Sigmoid colon (tissue), 7 donors: ENCODE results near the gene MSTN. TPM values are rescaled to one million over a fixed set of nuclear protein-coding genes. Genes with fewer than 3 reads are reported as not detected.
A peak's percentile ranks its signal among the peaks of the same experiment; 100 is the strongest.
"Not testable (repeated sequence)": the region's sequence is repeated elsewhere in the genome, so short reads cannot be mapped to it uniquely, and the experiment has no call there.

ENCODE experiments used
- DNase-seq: peaks from one replicate; pipeline ENCODE4 v3.0.0-alpha.2; 2019
- H3K27ac ChIP-seq, 4 donors: fragments of 200-600 bp; sonication (generic); one replicate each; pipeline ENCODE4 v1.5.1; 2016 to 2019; ENCODE audit warnings: mild to moderate bottlenecking in 1 of 4
- H3K27me3 ChIP-seq, 3 donors: fragments of 200-600 bp; sonication (generic); one replicate each; pipeline ENCODE4 v1.5.1; 2019; ENCODE audit warnings: mild to moderate bottlenecking in 1 of 3
- H3K36me3 ChIP-seq, 4 donors: fragments of 200-600 bp; sonication (generic); one replicate each; pipeline ENCODE4 v1.5.1; 2016 to 2019
- H3K4me1 ChIP-seq, 4 donors: fragments of 200-600 bp; sonication (generic); one replicate each; pipeline ENCODE4 v1.5.1; 2017 to 2019
- H3K4me3 ChIP-seq, 4 donors: fragments of 200-600 bp; sonication (generic); one replicate each; pipeline ENCODE4 v1.5.1; 2017 to 2019; ENCODE audit warnings: mild to moderate bottlenecking in 2 of 4, moderate library complexity in 1 of 4
- H3K9me3 ChIP-seq, 4 donors: fragments of 200-600 bp in 3 of 4; sonication (generic) in 3 of 4; one replicate each; pipeline versions ENCODE4 v1.5.1 to v1.6.1; 2013 to 2019
- CTCF ChIP-seq, 4 experiments: fragments of 450-650 bp in 3 of 4; fragments of 200-600 bp in 1 of 4; IDR thresholded peaks; one replicate each; pipeline ENCODE4 v1.5.1; 2016 to 2019; ENCODE audit warnings: antibody characterized with exemption in 4 of 4, mild to moderate bottlenecking in 3 of 4, moderate library complexity in 2 of 4
- EP300 ChIP-seq, 4 donors: sonication (generic); formaldehyde crosslinking; IDR thresholded peaks; one replicate each; pipeline ENCODE4 v1.6.1; 2017; ENCODE audit warnings: antibody characterized with exemption in 4 of 4
- POLR2A ChIP-seq, 2 donors: fragments of 450-650 bp; IDR thresholded peaks; one replicate each; pipeline ENCODE4 v1.6.1; 2016; ENCODE audit warnings: antibody characterized with exemption in 2 of 2, mild to moderate bottlenecking in 2 of 2, moderate library complexity in 2 of 2
- POLR2AphosphoS5 ChIP-seq, 4 donors: sonication (generic); formaldehyde crosslinking; IDR thresholded peaks; one replicate each; pipeline ENCODE4 v1.6.1; 2017; ENCODE audit warnings: antibody characterized with exemption in 4 of 4
- WGBS, 2 donors: extraction: QIAGEN DNeasy Blood & Tissue Kit; methylation state at CpG; one replicate each; pipeline ENCODE4 v1.1.7; 2013; 5-methylcytosine and 5-hydroxymethylcytosine counted together
- intact Hi-C: fragments of 100-400 bp; cut with DNase I; formaldehyde crosslinking; loops from one replicate; pipeline ENCODE4 v1.15.1; 2023
- polyA plus RNA-seq, 3 donors: library from polyadenylated mRNA; stranded (reverse); fragments of 200-250 nt; gene quantifications; one replicate each; pipeline ENCODE4 v1.2.3, GENCODE V29; 2013
- total RNA-seq, 4 donors: library from RNA; depleted of rRNA; stranded (reverse); fragments of >200 nt; gene quantifications; one replicate each; pipeline ENCODE4 v1.1.0, GENCODE V29; 2016
- donor health status: healthy with polysubstance abuse.
- donor health status: Bipolar disorder and iron deficiency.
- donor health status: healthy.

Gene MSTN
- total and polyA plus RNA-seq, 7 donors: 0.13 to 0.83 (median 0.41) TPM; not detected in 2

- Histone ChIP-seq H3K4me3 (no peak overlapping the region), H3K27me3 (no peaks in the 10 kb centered on the region), H3K9me3 (no peaks in the 10 kb centered on the region), H3K36me3 (no peaks in the 10 kb centered on the region), H3K4me1 (no peaks in the 10 kb centered on the region), H3K27ac (no peak overlapping the region)
- TF ChIP-seq POLR2AphosphoS5 (IDR thresholded peaks at IDR 0.05): no peak
- TF ChIP-seq EP300 (IDR thresholded peaks at IDR 0.05): no peak
- no peak for TF ChIP-seq POLR2A (IDR thresholded peaks at IDR 0.05)
- no peak for TF ChIP-seq CTCF (IDR thresholded peaks at IDR 0.05)
- DNase-seq: no peak
- intact Hi-C loops: no loop called here
- 93 to 98% methylated on average over 2 of the region's 2 CpGs for WGBS, 2 donors
Measured at GRCh38 chr2:190044866-190045265, 17.7 kb downstream of the MSTN start.

- Histone ChIP-seq H3K4me1 (no peaks in the 10 kb centered on the region), H3K36me3 (no peaks in the 10 kb centered on the region), H3K27me3 (no peaks in the 10 kb centered on the region), H3K4me3 (no peak overlapping the region), H3K27ac (no peak overlapping the region), H3K9me3 (no peaks in the 10 kb centered on the region)
- intact Hi-C loops: no loop called here
- 80 to 91% methylated on average over 3 of the region's 3 CpGs for WGBS, 2 donors
- DNase-seq: no peak
- TF ChIP-seq EP300 (IDR thresholded peaks at IDR 0.05) (no peak), POLR2A (IDR thresholded peaks at IDR 0.05) (no peak), CTCF (IDR thresholded peaks at IDR 0.05) (no peak)
Measured at GRCh38 chr2:190043441-190043840, 19.1 kb downstream of the MSTN start.

GRCh38 chr2:190036071-190036470, 26.5 kb downstream of the MSTN start:
- intact Hi-C loops: no loop called here
- Histone ChIP-seq H3K4me1 (no peaks in the 10 kb centered on the region), H3K4me3 (no peak overlapping the region), H3K36me3 (no peaks in the 10 kb centered on the region), H3K9me3 (no peaks in the 10 kb centered on the region), H3K27ac (no peak overlapping the region), H3K27me3 (no peaks in the 10 kb centered on the region)
- WGBS, 2 donors: 73 to 80% methylated on average over 2 of the region's 2 CpGs
- no peak for TF ChIP-seq EP300 (IDR thresholded peaks at IDR 0.05)
- DNase-seq: no peak

GRCh38 chr2:190034417-190034816, 28.1 kb downstream of the MSTN start:
- H3K27ac ChIP-seq, H3K36me3 ChIP-seq, H3K9me3 ChIP-seq, intact Hi-C loops, H3K27me3 ChIP-seq, H3K4me3 ChIP-seq, H3K4me1 ChIP-seq, DNase-seq: not testable (repeated sequence)
- WGBS, 2 donors: 89 to 93% methylated on average over 10 of the region's 10 CpGs

GRCh38 chr2:190031969-190032618, 30.4 kb downstream of the MSTN start:
- Histone ChIP-seq H3K27ac (no peak overlapping the region), H3K4me1 (no peaks in the 10 kb centered on the region), H3K27me3 (no peaks in the 10 kb centered on the region), H3K9me3 (no peaks in the 10 kb centered on the region), H3K4me3 (no peak overlapping the region), H3K36me3 (no peaks in the 10 kb centered on the region)
- no peak for TF ChIP-seq EP300 (IDR thresholded peaks at IDR 0.05)
- no peak for TF ChIP-seq CTCF (IDR thresholded peaks at IDR 0.05)
- no peak for TF ChIP-seq POLR2AphosphoS5 (IDR thresholded peaks at IDR 0.05)
- TF ChIP-seq POLR2A (IDR thresholded peaks at IDR 0.05): no peak
- intact Hi-C loops: no loop called here
- 14 to 36% methylated on average over 1 of the region's 1 CpG for WGBS, 2 donors
- DNase-seq: no peak

- no peak overlapping the region for H3K27ac ChIP-seq
- 26 to 36% methylated on average over 5 of the region's 5 CpGs for WGBS, 2 donors
- no peaks in the 10 kb centered on the region for H3K4me1 ChIP-seq
- no peak overlapping the region for H3K4me3 ChIP-seq
- H3K27me3 ChIP-seq: no peaks in the 10 kb centered on the region
- peaks cover 0 to 1% (median under 1%) of the 10 kb centered on the region in 4 donors for H3K9me3 ChIP-seq
- intact Hi-C loops: no loop called here
- TF ChIP-seq POLR2A (IDR thresholded peaks at IDR 0.05) (no peak), POLR2AphosphoS5 (IDR thresholded peaks at IDR 0.05) (no peak), CTCF (IDR thresholded peaks at IDR 0.05) (peak in 1 of 4 experiments; percentile 17)
- DNase-seq: no peak
- H3K36me3 ChIP-seq: no peaks in the 10 kb centered on the region
Measured at GRCh38 chr2:190023860-190024259, 38.7 kb downstream of the MSTN start.
